A673 (cell line): ENCODE measurements around the gene EPS15. TPM values are rescaled to one million over a fixed set of nuclear protein-coding genes. Genes with fewer than 3 reads are reported as not detected.

ENCODE experiments used
- BruUV-seq: library from RNA; stranded (reverse); fragments of 400-500 nt; replicated peaks from 2 replicates; lab custom pipeline; 2021; lab: Mats Ljungman, UMichigan
- CTCF ChIA-PET: fragments of 300-600 bp; sonication (Branson Sonifier 250); formaldehyde crosslinking; loops from one replicate; lab custom pipeline; 2022; ENCODE audit warnings: antibody characterized with exemption; lab: Charles Lee
- POLR2A ChIA-PET: fragments of 300-600 bp; sonication (Branson Sonifier 250); formaldehyde crosslinking; loops from one replicate; lab custom pipeline; 2022; ENCODE audit warnings: antibody characterized with exemption; ENCODE audit not compliant: low non-redundant PET; lab: Charles Lee
- DNase-seq: peaks from one replicate; pipeline ENCODE4 v3.0.0-alpha.2; 2015; ENCODE audit warnings: low spot score
- H3K27ac ChIP-seq: fragments of 200-600 bp; sonication (generic); 2 replicates; pipeline ENCODE4 v1.5.1; 2016; ENCODE audit warnings: mixed run types, low read depth, mild to moderate bottlenecking, mixed read lengths, antibody characterized with exemption, low read length; ENCODE audit not compliant: poor library complexity, severe bottlenecking
- H3K27me3 ChIP-seq: fragments of 200-600 bp; sonication (generic); replicated peaks from 2 replicates; pipeline ENCODE4 v1.6.1; 2017; ENCODE audit warnings: mixed run types, low read depth, mild to moderate bottlenecking, mixed read lengths, antibody characterized with exemption, low read length; ENCODE audit not compliant: insufficient read depth, poor library complexity
- H3K36me3 ChIP-seq: fragments of 200-600 bp; sonication (generic); 2 replicates; pipeline ENCODE4 v1.6.1; 2016; ENCODE audit warnings: mixed run types, mild to moderate bottlenecking, mixed read lengths, antibody characterized with exemption, low read length; ENCODE audit not compliant: insufficient read depth, poor library complexity, severe bottlenecking
- H3K4me1 ChIP-seq: fragments of 200-600 bp; sonication (generic); 2 replicates; pipeline ENCODE4 v1.6.1; 2017; ENCODE audit warnings: mixed run types, mild to moderate bottlenecking, mixed read lengths, antibody characterized with exemption, low read length; ENCODE audit not compliant: insufficient read depth, poor library complexity, severe bottlenecking
- H3K4me3 ChIP-seq: fragments of 200-600 bp; sonication (generic); 2 replicates; pipeline ENCODE4 v1.5.1; 2016; ENCODE audit warnings: low read depth, mixed run types, mild to moderate bottlenecking, mixed read lengths, low read length; ENCODE audit not compliant: poor library complexity, severe bottlenecking
- H3K9me3 ChIP-seq: fragments of 200-600 bp; sonication (generic); 2 replicates; pipeline ENCODE4 v1.6.1; 2016; ENCODE audit warnings: mixed run types, low read depth, mild to moderate bottlenecking, mixed read lengths, antibody characterized with exemption, low read length; ENCODE audit not compliant: poor library complexity, severe bottlenecking
- EZH2 ChIP-seq: fragments of 200-600 bp; sonication (generic); IDR thresholded peaks from 2 replicates; pipeline ENCODE4 v1.6.1; 2017; ENCODE audit warnings: borderline replicate concordance, low read depth, mild to moderate bottlenecking, mixed read lengths, antibody characterized with exemption, low read length; ENCODE audit not compliant: poor library complexity, severe bottlenecking
- intact Hi-C: fragments of 100-400 bp; cut with micrococcal nuclease; formaldehyde crosslinking; loops from one replicate; pipeline ENCODE4 v1.10.0; 2022; ENCODE audit not compliant: unreplicated experiment
- total RNA-seq: library from RNA; stranded (reverse); gene quantifications from 2 replicates; pipeline ENCODE4 v1.2.3, GENCODE V29; 2021
- TF ChIP-seq, protein P1 (sequence below): fragments of 300-800, 200-600 bp; sonication (generic); conservative IDR thresholded peaks from 2 replicates; pipeline ENCODE4 v1.5.1; 2017; ENCODE audit warnings: low read depth, mild to moderate bottlenecking, antibody characterized with exemption, low read length, moderate library complexity, mixed read lengths

Gene EPS15
- total RNA-seq, 1 experiment from 2014 or later, result 50.6 TPM

DNA sequence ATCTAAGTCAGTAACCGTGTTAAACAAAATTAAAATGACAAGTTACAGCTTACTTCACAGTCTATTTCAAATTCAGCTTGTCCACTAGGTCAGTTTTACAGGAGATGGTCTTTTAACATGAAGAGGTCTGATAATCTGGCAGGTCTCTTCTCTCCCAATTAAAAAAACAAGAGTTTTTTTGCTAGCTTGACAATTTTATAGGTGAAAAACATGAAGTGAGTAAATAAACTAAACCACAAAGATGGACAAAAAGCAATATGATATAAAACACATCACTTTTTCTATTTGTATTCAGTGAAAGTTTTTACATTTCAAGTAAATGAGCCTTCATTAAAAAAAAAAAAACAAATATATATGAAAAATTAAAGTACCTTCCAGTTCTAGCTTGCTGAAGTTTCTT is 163.7 kb downstream of the EPS15 start:
- Histone ChIP-seq H3K4me3 (no peak overlapping the region), H3K36me3 (peaks cover 23% of the 10 kb centered on the region), H3K4me1 (no peaks in the 10 kb centered on the region), H3K27ac (no peak overlapping the region), H3K9me3 (no peaks in the 10 kb centered on the region), H3K27me3 (no peaks in the 10 kb centered on the region)
- intact Hi-C loops, result no loop called here
- no peak for DNase-seq
- CTCF ChIA-PET, result no interaction called here
- POLR2A ChIA-PET, result no interaction called here
- no TSS peak for BruUV-seq
- TF ChIP-seq, protein P1, sequence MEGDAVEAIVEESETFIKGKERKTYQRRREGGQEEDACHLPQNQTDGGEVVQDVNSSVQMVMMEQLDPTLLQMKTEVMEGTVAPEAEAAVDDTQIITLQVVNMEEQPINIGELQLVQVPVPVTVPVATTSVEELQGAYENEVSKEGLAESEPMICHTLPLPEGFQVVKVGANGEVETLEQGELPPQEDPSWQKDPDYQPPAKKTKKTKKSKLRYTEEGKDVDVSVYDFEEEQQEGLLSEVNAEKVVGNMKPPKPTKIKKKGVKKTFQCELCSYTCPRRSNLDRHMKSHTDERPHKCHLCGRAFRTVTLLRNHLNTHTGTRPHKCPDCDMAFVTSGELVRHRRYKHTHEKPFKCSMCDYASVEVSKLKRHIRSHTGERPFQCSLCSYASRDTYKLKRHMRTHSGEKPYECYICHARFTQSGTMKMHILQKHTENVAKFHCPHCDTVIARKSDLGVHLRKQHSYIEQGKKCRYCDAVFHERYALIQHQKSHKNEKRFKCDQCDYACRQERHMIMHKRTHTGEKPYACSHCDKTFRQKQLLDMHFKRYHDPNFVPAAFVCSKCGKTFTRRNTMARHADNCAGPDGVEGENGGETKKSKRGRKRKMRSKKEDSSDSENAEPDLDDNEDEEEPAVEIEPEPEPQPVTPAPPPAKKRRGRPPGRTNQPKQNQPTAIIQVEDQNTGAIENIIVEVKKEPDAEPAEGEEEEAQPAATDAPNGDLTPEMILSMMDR, result no peak
- TF ChIP-seq EZH2, result no peak

DNA sequence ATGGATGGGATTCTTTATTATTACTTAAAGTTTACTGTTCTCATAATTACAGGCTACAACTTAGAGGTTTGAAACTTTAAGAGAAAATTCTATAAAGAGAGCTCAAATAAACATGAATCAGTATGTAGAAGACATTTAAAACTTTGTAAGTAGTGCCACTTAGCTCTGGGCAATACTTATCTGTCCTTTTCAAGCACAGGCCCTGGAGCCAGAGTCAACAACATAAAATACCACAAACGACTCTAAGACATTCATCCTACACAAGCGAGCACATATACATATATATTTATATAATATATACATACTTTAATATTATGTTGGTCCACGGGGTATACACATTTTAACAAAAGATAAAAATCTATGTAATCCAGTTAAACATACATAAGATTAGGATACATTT is 164.7 kb downstream of the EPS15 start:
- Histone ChIP-seq H3K27ac (no peak overlapping the region), H3K4me3 (no peak overlapping the region), H3K36me3 (peaks cover 23% of the 10 kb centered on the region), H3K4me1 (no peaks in the 10 kb centered on the region), H3K9me3 (no peaks in the 10 kb centered on the region), H3K27me3 (no peaks in the 10 kb centered on the region)
- intact Hi-C loops, result no loop called here
- CTCF ChIA-PET, result no interaction called here
- TF ChIP-seq, protein P1, result no peak
- no peak for TF ChIP-seq EZH2
- no TSS peak for BruUV-seq
- no peak for DNase-seq
- POLR2A ChIA-PET, result no interaction called here

DNA sequence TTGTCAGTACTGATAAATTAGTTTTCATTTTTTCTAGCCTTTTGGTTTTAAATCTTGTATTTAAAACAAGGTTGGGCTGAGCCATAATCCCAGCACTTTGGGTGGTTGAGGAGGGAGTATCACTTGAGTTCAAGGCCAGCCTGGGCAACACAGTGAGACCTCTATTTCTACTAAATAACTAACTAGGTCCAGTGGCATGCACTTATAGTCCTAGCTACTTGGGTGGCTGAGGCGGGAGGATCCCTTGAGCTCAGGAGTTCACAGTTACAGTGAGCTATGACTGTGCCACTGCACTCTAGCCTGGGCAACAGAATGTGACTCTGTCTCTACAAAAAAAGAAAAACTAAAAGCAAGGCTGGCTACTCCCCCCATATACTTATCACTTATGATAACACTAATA is 167.2 kb downstream of the EPS15 start:
- DNase-seq, result no peak
- intact Hi-C loops, result no loop called here
- no peaks in the 10 kb centered on the region for H3K4me1 ChIP-seq
- ChIA-PET CTCF (no interaction called here), POLR2A (no interaction called here)
- H3K27ac ChIP-seq, result no peak overlapping the region
- H3K36me3 ChIP-seq, result peaks cover 19% of the 10 kb centered on the region
- no TSS peak for BruUV-seq
- TF ChIP-seq, protein P1, result no peak
- no peak for TF ChIP-seq EZH2
- no peaks in the 10 kb centered on the region for H3K9me3 ChIP-seq
- no peak overlapping the region for H3K4me3 ChIP-seq
- H3K27me3 ChIP-seq, result no peaks in the 10 kb centered on the region
